BLaER1 treated with 17β-estradiol and CSF1 and Interleukin-3, amounts not matched to agents 10 nM and 100 nM (cell line): ENCODE results near the gene AUTS2.

Experiments used
- H3K27ac ChIP-seq, 11 experiments: shearing (Covaris generic); formaldehyde crosslinking; 2 replicates each; pipeline ENCODE4 v1.8.1; 2022
- H3K27me3 ChIP-seq, 11 experiments: shearing (Covaris generic); formaldehyde crosslinking; 2 replicates each; pipeline ENCODE4 v1.8.1; 2022
- H3K36me3 ChIP-seq, 11 experiments: shearing (Covaris generic); formaldehyde crosslinking; 2 replicates each; pipeline ENCODE4 v1.8.1; 2022
- H3K4me1 ChIP-seq, 10 experiments: shearing (Covaris generic); formaldehyde crosslinking; 2 replicates each; pipeline ENCODE4 v1.8.1; 2022
- H3K4me2 ChIP-seq, 11 experiments: shearing (Covaris generic); formaldehyde crosslinking; 2 replicates each; pipeline ENCODE4 v1.8.1; 2022
- H3K4me3 ChIP-seq, 10 experiments: shearing (Covaris generic); formaldehyde crosslinking; 2 replicates each; pipeline ENCODE4 v1.8.1; 2022
- H3K9ac ChIP-seq, 11 experiments: shearing (Covaris generic); formaldehyde crosslinking; 2 replicates each; pipeline ENCODE4 v1.8.1; 2022
- H3K9me3 ChIP-seq, 11 experiments: shearing (Covaris generic); formaldehyde crosslinking; replicated peaks in 1 of 11; 2 replicates each; pipeline ENCODE4 v1.8.1; 2022
- H4K20me1 ChIP-seq, 11 experiments: shearing (Covaris generic); formaldehyde crosslinking; 2 replicates each; pipeline ENCODE4 v1.8.1; 2022
- Cebpa-rat ChIP-seq, 11 experiments: shearing (Covaris generic); IDR thresholded peaks; 2 replicates each; pipeline ENCODE4 v1.8.1; 2022

The AUTS2 gene

GRCh38 chr7:70619130-70619529 lies 1020.9 kb downstream of the AUTS2 start:
- Histone ChIP-seq H3K4me3 (no peak overlapping the region), H3K4me1 (peaks cover 25 to 71% (median 57%) of the 10 kb centered on the region in 10 experiments), H3K4me2 (peak overlapping the region in 10 of 11 experiments; percentile 45 to 83 (median 73); a peak in 20 of 22 replicates), H3K27me3 (no peaks in the 10 kb centered on the region), H4K20me1 (peaks cover 0 to 15% (median 0%) of the 10 kb centered on the region in 11 experiments; a peak in 6 of 22 replicates), H3K9ac (peak overlapping the region in 4 of 11 experiments; percentile 20 to 52 (median 49); a peak in 6 of 22 replicates), H3K9me3 (peaks cover 0 to 7% (median 0%) of the 10 kb centered on the region in 11 experiments; a peak in 6 of 22 replicates), H3K27ac (peak overlapping the region in 1 of 11 experiments; percentile 37; a peak in 2 of 22 replicates), H3K36me3 (peaks cover 0 to 8% (median 0%) of the 10 kb centered on the region in 11 experiments; a peak in 2 of 22 replicates)
- TF ChIP-seq Cebpa-rat (IDR thresholded peaks at IDR 0.05), result no peak

- peaks cover 0 to 10% (median 0%) of the 10 kb centered on the region in 11 experiments; a peak in 5 of 22 replicates for H4K20me1 ChIP-seq
- H3K36me3 ChIP-seq, result peaks cover 0 to 8% (median 0%) of the 10 kb centered on the region in 11 experiments; a peak in 2 of 22 replicates
- H3K4me1 ChIP-seq, result peaks cover 20 to 66% (median 52%) of the 10 kb centered on the region in 10 experiments
- H3K27me3 ChIP-seq, result no peaks in the 10 kb centered on the region
- H3K9ac ChIP-seq, result peak overlapping the region in 3 of 11 experiments; percentile 20 to 50 (median 48); a peak in 3 of 22 replicates
- no peak overlapping the region for H3K4me3 ChIP-seq
- no peak for TF ChIP-seq Cebpa-rat (IDR thresholded peaks at IDR 0.05)
- peak overlapping the region in 9 of 11 experiments; percentile 61 to 83 (median 74); a peak in 16 of 22 replicates for H3K4me2 ChIP-seq
- H3K9me3 ChIP-seq, result peaks cover 0 to 7% (median 0%) of the 10 kb centered on the region in 11 experiments; a peak in 6 of 22 replicates
- H3K27ac ChIP-seq, result 0 out of 22 replicates have a peak overlapping the region, but pooled peaks of 1 of the 11 experiments have one; percentile 37
Measured at GRCh38 chr7:70619659-70620058, 1021.4 kb downstream of the AUTS2 start.

GRCh38 chr7:70620333-70621055 lies 1022.2 kb downstream of the AUTS2 start:
- Histone ChIP-seq H4K20me1 (peaks cover 0 to 5% (median 0%) of the 10 kb centered on the region in 11 experiments; a peak in 2 of 22 replicates), H3K9me3 (peaks cover 0 to 7% (median 0%) of the 10 kb centered on the region in 11 experiments; a peak in 6 of 22 replicates), H3K4me2 (peak overlapping the region in 7 of 11 experiments; percentile 16 to 83 (median 79); a peak in 10 of 22 replicates), H3K27me3 (no peaks in the 10 kb centered on the region), H3K4me1 (peaks cover 14 to 57% (median 44%) of the 10 kb centered on the region in 10 experiments; a peak in 19 of 20 replicates), H3K36me3 (peaks cover 0 to 8% (median 0%) of the 10 kb centered on the region in 11 experiments; a peak in 3 of 22 replicates), H3K27ac (no peak overlapping the region), H3K9ac (no peak overlapping the region), H3K4me3 (no peak overlapping the region)
- TF ChIP-seq Cebpa-rat (IDR thresholded peaks at IDR 0.05), result no peak

GRCh38 chr7:70621954-70622600 lies 1023.8 kb downstream of the AUTS2 start:
- no peak for TF ChIP-seq Cebpa-rat (IDR thresholded peaks at IDR 0.05)
- peaks cover 0 to 8% (median 0%) of the 10 kb centered on the region in 11 experiments; a peak in 4 of 22 replicates for H3K36me3 ChIP-seq
- peaks cover 0 to 8% (median 1%) of the 10 kb centered on the region in 11 experiments; a peak in 6 of 22 replicates for H3K9me3 ChIP-seq
- H3K4me3 ChIP-seq, result no peak overlapping the region
- H3K4me2 ChIP-seq, result no peak overlapping the region
- H4K20me1 ChIP-seq, result peaks cover 0 to 5% (median 0%) of the 10 kb centered on the region in 11 experiments; a peak in 2 of 22 replicates
- peaks cover 14 to 42% (median 37%) of the 10 kb centered on the region in 10 experiments; a peak in 19 of 20 replicates for H3K4me1 ChIP-seq
- no peak overlapping the region for H3K9ac ChIP-seq
- no peak overlapping the region for H3K27ac ChIP-seq
- no peaks in the 10 kb centered on the region for H3K27me3 ChIP-seq

- H3K4me2 ChIP-seq, result no peak overlapping the region
- no peak overlapping the region for H3K9ac ChIP-seq
- H3K27ac ChIP-seq, result no peak overlapping the region
- H4K20me1 ChIP-seq, result peaks cover 0 to 5% (median 0%) of the 10 kb centered on the region in 11 experiments; a peak in 2 of 22 replicates
- peaks cover 13 to 39% (median 32%) of the 10 kb centered on the region in 10 experiments; a peak in 19 of 20 replicates for H3K4me1 ChIP-seq
- peaks cover 0 to 8% (median 0%) of the 10 kb centered on the region in 11 experiments; a peak in 4 of 22 replicates for H3K36me3 ChIP-seq
- no peaks in the 10 kb centered on the region for H3K27me3 ChIP-seq
- TF ChIP-seq Cebpa-rat (IDR thresholded peaks at IDR 0.05), result no peak
- H3K4me3 ChIP-seq, result no peak overlapping the region
- peaks cover 0 to 8% (median 0%) of the 10 kb centered on the region in 11 experiments; a peak in 2 of 22 replicates for H3K9me3 ChIP-seq
Measured at GRCh38 chr7:70622936-70623335, 1024.7 kb downstream of the AUTS2 start.

- Histone ChIP-seq H3K9me3 (peaks cover 0 to 8% (median 0%) of the 10 kb centered on the region in 11 experiments; a peak in 2 of 22 replicates), H3K4me1 (peaks cover 0 to 29% (median 16%) of the 10 kb centered on the region in 10 experiments; a peak in 16 of 20 replicates), H3K4me3 (no peak overlapping the region), H3K9ac (no peak overlapping the region), H4K20me1 (peaks cover 0 to 5% (median 0%) of the 10 kb centered on the region in 11 experiments; a peak in 2 of 22 replicates), H3K4me2 (no peak overlapping the region), H3K27ac (no peak overlapping the region), H3K27me3 (no peaks in the 10 kb centered on the region), H3K36me3 (peaks cover 0 to 12% (median 0%) of the 10 kb centered on the region in 11 experiments; a peak in 5 of 22 replicates)
- no peak for TF ChIP-seq Cebpa-rat (IDR thresholded peaks at IDR 0.05)
Measured at GRCh38 chr7:70624500-70625103, 1026.3 kb downstream of the AUTS2 start.

GRCh38 chr7:70627461-70627860 lies 1029.2 kb downstream of the AUTS2 start:
- Histone ChIP-seq H3K9ac (no peak overlapping the region), H3K4me1 (peaks cover 0 to 14% (median 2%) of the 10 kb centered on the region in 10 experiments; a peak in 7 of 20 replicates), H4K20me1 (no peaks in the 10 kb centered on the region; a peak in 1 of 22 replicates), H3K4me2 (peak overlapping the region in 4 of 11 experiments; percentile 0 to 29 (median 22); a peak in 3 of 22 replicates), H3K27me3 (no peaks in the 10 kb centered on the region), H3K9me3 (peaks cover 0 to 8% (median 0%) of the 10 kb centered on the region in 11 experiments; a peak in 2 of 22 replicates), H3K4me3 (no peak overlapping the region), H3K27ac (no peak overlapping the region), H3K36me3 (peaks cover 0 to 12% (median 0%) of the 10 kb centered on the region in 11 experiments; a peak in 5 of 22 replicates)
- no peak for TF ChIP-seq Cebpa-rat (IDR thresholded peaks at IDR 0.05)

- H3K4me3 ChIP-seq, result no peak overlapping the region
- no peak for TF ChIP-seq Cebpa-rat (IDR thresholded peaks at IDR 0.05)
- H3K4me2 ChIP-seq, result no peak overlapping the region
- peaks cover 0 to 7% (median 3%) of the 10 kb centered on the region in 11 experiments; a peak in 6 of 22 replicates for H3K36me3 ChIP-seq
- peaks cover 0 to 14% (median 2%) of the 10 kb centered on the region in 10 experiments; a peak in 7 of 20 replicates for H3K4me1 ChIP-seq
- no peak overlapping the region for H3K9ac ChIP-seq
- H3K27me3 ChIP-seq, result no peaks in the 10 kb centered on the region
- H4K20me1 ChIP-seq, result no peaks in the 10 kb centered on the region; a peak in 1 of 22 replicates
- peaks cover 0 to 8% (median 0%) of the 10 kb centered on the region in 11 experiments; a peak in 2 of 22 replicates for H3K9me3 ChIP-seq
- no peak overlapping the region for H3K27ac ChIP-seq
Measured at GRCh38 chr7:70630440-70630817, 1032.2 kb downstream of the AUTS2 start.
